HEK293 (cell line): ENCODE measurements around the gene DOCK1.

ENCODE experiments used
- CTCF ChIA-PET: fragments of 350-600 bp; formaldehyde crosslinking; extraction: SDS; loops from one replicate; lab custom pipeline; 2021; ENCODE audit warnings: antibody characterized with exemption; lab: Yijun Ruan, JAX
- POLR2A ChIA-PET: fragments of 300-600 bp; formaldehyde crosslinking; extraction: SDS; loops from one replicate; lab custom pipeline; 2020; ENCODE audit warnings: antibody characterized with exemption, inconsistent platforms; lab: Yijun Ruan, JAX
- H3K27ac ChIP-seq: fragments of 200-500 bp; sonication (Bioruptor generic); 2 replicates; pipeline ENCODE4 v1.5.1; 2014; ENCODE audit warnings: low read depth, low read length, control low read depth, inconsistent platforms; ENCODE audit errors: extremely low read depth
- H3K36me3 ChIP-seq, 2 experiments: fragments of 200-500 bp in 1 of 2; sonication (Bioruptor generic) in 1 of 2; 1 replicate in 1 of 2; 2 replicates in 1 of 2; pipeline ENCODE4 v1.5.1; 2014 to 2017; ENCODE audit warnings: inconsistent platforms in 2 of 2, low read length in 2 of 2; ENCODE audit not compliant: control insufficient read depth in 2 of 2, insufficient read depth in 1 of 2
- H3K4me1 ChIP-seq: fragments of 200-500 bp; sonication (Bioruptor generic); 2 replicates; pipeline ENCODE4 v1.5.1; 2014; ENCODE audit warnings: mild to moderate bottlenecking, low read length, inconsistent platforms; ENCODE audit not compliant: control insufficient read depth, insufficient read depth
- H3K4me3 ChIP-seq: 2 replicates; pipeline ENCODE4 v1.5.1; 2011; ENCODE audit warnings: low read depth, mild to moderate bottlenecking, control low read depth, low read length, moderate library complexity
- H3K9me3 ChIP-seq: fragments of 200-500 bp; sonication (Bioruptor generic); 2 replicates; pipeline ENCODE4 v1.5.1; 2014; ENCODE audit warnings: low read depth, low read length, inconsistent platforms; ENCODE audit not compliant: control insufficient read depth, insufficient read depth
- BCL11A ChIP-seq: fragments of 450-650 bp; formaldehyde crosslinking; IDR thresholded peaks from 2 replicates; pipeline ENCODE4 v1.5.1; 2016; ENCODE audit warnings: low read depth, missing biosample characterization, missing genetic modification characterization
- MEIS1 ChIP-seq: sonication (generic); formaldehyde crosslinking; IDR thresholded peaks from 2 replicates; pipeline ENCODE4 v1.8.1; 2022; ENCODE audit warnings: missing genetic modification reagents, mild to moderate bottlenecking, borderline replicate concordance
- MYNN ChIP-seq: fragments of 450-650 bp; formaldehyde crosslinking; IDR thresholded peaks from 2 replicates; pipeline ENCODE4 v1.5.1; 2016; ENCODE audit warnings: missing biosample characterization, missing genetic modification characterization, borderline replicate concordance
- SP3 ChIP-seq: fragments of 450-650 bp; formaldehyde crosslinking; IDR thresholded peaks from 2 replicates; pipeline ENCODE4 v1.5.1; 2016; ENCODE audit warnings: missing biosample characterization, missing genetic modification characterization
- ZBTB20 ChIP-seq: fragments of 450-650 bp; formaldehyde crosslinking; IDR thresholded peaks from 2 replicates; pipeline ENCODE4 v1.5.1; 2016; ENCODE audit warnings: missing biosample characterization, missing genetic modification characterization
- ZBTB48 ChIP-seq: fragments of 450-650 bp; formaldehyde crosslinking; IDR thresholded peaks from 2 replicates; pipeline ENCODE4 v1.5.1; 2016; ENCODE audit warnings: missing biosample characterization, missing genetic modification characterization
- ZNF157 ChIP-seq: fragments of 450-650 bp; formaldehyde crosslinking; IDR thresholded peaks from 2 replicates; pipeline ENCODE4 v1.5.1; 2016; ENCODE audit warnings: missing biosample characterization, missing genetic modification characterization
- ZNF184 ChIP-seq: fragments of 450-650 bp; IDR thresholded peaks from 2 replicates; pipeline ENCODE4 v1.5.1; 2018; ENCODE audit warnings: missing biosample characterization, mild to moderate bottlenecking, missing genetic modification characterization
- ZNF350 ChIP-seq: fragments of 450-650 bp; formaldehyde crosslinking; IDR thresholded peaks from 2 replicates; pipeline ENCODE4 v1.5.0; 2017; ENCODE audit warnings: missing biosample characterization, mild to moderate bottlenecking, missing genetic modification characterization
- ZNF610 ChIP-seq: fragments of 450-650 bp; formaldehyde crosslinking; IDR thresholded peaks from 2 replicates; pipeline ENCODE4 v1.5.1; 2016; ENCODE audit warnings: missing biosample characterization, missing genetic modification characterization, borderline replicate concordance
- ZNF843 ChIP-seq: fragments of 450-650 bp; formaldehyde crosslinking; IDR thresholded peaks from 2 replicates; pipeline ENCODE4 v1.5.1; 2016; ENCODE audit warnings: missing biosample characterization, missing genetic modification characterization
- TF ChIP-seq, protein P1 (sequence below): fragments of 450-650 bp; formaldehyde crosslinking; IDR thresholded peaks from 2 replicates; pipeline ENCODE4 v1.5.1; 2016; ENCODE audit warnings: missing biosample characterization, missing genetic modification characterization, borderline replicate concordance
- TF ChIP-seq, protein P2 (sequence below): fragments of 450-650 bp; formaldehyde crosslinking; IDR thresholded peaks from 2 replicates; pipeline ENCODE4 v1.5.1; 2016; ENCODE audit warnings: missing biosample characterization, missing genetic modification characterization
- TF ChIP-seq, protein P3 (sequence below): fragments of 450-650 bp; formaldehyde crosslinking; IDR thresholded peaks from 2 replicates; pipeline ENCODE4 v1.5.1; 2016; ENCODE audit warnings: missing biosample characterization, missing genetic modification characterization
- TF ChIP-seq, protein P4 (sequence below): fragments of 450-650 bp; formaldehyde crosslinking; IDR thresholded peaks from 2 replicates; pipeline ENCODE4 v1.5.1; 2016; ENCODE audit warnings: missing biosample characterization, missing genetic modification characterization
- TF ChIP-seq, protein P5 (sequence below): fragments of 450-650 bp; formaldehyde crosslinking; IDR thresholded peaks from 2 replicates; pipeline ENCODE4 v1.5.1; 2016; ENCODE audit warnings: missing biosample characterization, missing genetic modification characterization, borderline replicate concordance

The DOCK1 gene

DNA sequence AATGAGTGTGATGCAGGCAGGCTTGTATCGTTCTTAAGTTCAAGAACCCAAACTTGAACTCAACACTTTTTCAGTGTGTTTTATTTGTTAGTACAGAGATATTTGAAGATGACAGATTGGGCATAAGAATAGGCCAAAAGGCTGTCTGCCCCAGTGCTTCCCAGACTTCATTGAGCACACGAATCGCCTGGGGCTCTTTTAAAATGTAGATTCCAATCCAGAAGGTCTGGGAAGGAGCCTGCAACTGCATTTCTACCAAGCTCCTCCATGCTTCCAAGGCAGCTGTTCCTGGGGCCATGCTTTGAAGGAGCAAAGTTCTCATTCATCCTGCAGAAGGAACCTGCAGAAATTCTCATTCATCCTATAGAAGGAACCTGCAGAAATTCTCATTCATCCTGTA lies 405.7 kb downstream of the DOCK1 start:
- POLR2A ChIA-PET, result no interaction called here
- H3K4me1 ChIP-seq, result peaks cover 3% of the 10 kb centered on the region; the same call in 1 of the 2 replicates
- no peak overlapping the region for H3K27ac ChIP-seq
- CTCF ChIA-PET, result no interaction called here
- H3K9me3 ChIP-seq, result no peaks in the 10 kb centered on the region
- no peaks in the 10 kb centered on the region for H3K36me3 ChIP-seq
- TF ChIP-seq ZNF610, result no peak
- TF ChIP-seq ZNF157, result no peak
- no peak for TF ChIP-seq MEIS1 (CRISPR knock-in tag)
- TF ChIP-seq, protein P1, sequence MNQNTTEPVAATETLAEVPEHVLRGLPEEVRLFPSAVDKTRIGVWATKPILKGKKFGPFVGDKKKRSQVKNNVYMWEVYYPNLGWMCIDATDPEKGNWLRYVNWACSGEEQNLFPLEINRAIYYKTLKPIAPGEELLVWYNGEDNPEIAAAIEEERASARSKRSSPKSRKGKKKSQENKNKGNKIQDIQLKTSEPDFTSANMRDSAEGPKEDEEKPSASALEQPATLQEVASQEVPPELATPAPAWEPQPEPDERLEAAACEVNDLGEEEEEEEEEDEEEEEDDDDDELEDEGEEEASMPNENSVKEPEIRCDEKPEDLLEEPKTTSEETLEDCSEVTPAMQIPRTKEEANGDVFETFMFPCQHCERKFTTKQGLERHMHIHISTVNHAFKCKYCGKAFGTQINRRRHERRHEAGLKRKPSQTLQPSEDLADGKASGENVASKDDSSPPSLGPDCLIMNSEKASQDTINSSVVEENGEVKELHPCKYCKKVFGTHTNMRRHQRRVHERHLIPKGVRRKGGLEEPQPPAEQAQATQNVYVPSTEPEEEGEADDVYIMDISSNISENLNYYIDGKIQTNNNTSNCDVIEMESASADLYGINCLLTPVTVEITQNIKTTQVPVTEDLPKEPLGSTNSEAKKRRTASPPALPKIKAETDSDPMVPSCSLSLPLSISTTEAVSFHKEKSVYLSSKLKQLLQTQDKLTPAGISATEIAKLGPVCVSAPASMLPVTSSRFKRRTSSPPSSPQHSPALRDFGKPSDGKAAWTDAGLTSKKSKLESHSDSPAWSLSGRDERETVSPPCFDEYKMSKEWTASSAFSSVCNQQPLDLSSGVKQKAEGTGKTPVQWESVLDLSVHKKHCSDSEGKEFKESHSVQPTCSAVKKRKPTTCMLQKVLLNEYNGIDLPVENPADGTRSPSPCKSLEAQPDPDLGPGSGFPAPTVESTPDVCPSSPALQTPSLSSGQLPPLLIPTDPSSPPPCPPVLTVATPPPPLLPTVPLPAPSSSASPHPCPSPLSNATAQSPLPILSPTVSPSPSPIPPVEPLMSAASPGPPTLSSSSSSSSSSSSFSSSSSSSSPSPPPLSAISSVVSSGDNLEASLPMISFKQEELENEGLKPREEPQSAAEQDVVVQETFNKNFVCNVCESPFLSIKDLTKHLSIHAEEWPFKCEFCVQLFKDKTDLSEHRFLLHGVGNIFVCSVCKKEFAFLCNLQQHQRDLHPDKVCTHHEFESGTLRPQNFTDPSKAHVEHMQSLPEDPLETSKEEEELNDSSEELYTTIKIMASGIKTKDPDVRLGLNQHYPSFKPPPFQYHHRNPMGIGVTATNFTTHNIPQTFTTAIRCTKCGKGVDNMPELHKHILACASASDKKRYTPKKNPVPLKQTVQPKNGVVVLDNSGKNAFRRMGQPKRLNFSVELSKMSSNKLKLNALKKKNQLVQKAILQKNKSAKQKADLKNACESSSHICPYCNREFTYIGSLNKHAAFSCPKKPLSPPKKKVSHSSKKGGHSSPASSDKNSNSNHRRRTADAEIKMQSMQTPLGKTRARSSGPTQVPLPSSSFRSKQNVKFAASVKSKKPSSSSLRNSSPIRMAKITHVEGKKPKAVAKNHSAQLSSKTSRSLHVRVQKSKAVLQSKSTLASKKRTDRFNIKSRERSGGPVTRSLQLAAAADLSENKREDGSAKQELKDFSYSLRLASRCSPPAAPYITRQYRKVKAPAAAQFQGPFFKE (tag by site-specific recombination), result no peak
- TF ChIP-seq ZNF843 (tag by site-specific recombination), result no peak
- TF ChIP-seq, protein P2, sequence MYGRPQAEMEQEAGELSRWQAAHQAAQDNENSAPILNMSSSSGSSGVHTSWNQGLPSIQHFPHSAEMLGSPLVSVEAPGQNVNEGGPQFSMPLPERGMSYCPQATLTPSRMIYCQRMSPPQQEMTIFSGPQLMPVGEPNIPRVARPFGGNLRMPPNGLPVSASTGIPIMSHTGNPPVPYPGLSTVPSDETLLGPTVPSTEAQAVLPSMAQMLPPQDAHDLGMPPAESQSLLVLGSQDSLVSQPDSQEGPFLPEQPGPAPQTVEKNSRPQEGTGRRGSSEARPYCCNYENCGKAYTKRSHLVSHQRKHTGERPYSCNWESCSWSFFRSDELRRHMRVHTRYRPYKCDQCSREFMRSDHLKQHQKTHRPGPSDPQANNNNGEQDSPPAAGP, result no peak
- no peak for TF ChIP-seq BCL11A
- no peak for TF ChIP-seq ZNF184 (tag by site-specific recombination)
- TF ChIP-seq, protein P3, sequence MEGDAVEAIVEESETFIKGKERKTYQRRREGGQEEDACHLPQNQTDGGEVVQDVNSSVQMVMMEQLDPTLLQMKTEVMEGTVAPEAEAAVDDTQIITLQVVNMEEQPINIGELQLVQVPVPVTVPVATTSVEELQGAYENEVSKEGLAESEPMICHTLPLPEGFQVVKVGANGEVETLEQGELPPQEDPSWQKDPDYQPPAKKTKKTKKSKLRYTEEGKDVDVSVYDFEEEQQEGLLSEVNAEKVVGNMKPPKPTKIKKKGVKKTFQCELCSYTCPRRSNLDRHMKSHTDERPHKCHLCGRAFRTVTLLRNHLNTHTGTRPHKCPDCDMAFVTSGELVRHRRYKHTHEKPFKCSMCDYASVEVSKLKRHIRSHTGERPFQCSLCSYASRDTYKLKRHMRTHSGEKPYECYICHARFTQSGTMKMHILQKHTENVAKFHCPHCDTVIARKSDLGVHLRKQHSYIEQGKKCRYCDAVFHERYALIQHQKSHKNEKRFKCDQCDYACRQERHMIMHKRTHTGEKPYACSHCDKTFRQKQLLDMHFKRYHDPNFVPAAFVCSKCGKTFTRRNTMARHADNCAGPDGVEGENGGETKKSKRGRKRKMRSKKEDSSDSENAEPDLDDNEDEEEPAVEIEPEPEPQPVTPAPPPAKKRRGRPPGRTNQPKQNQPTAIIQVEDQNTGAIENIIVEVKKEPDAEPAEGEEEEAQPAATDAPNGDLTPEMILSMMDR, result no peak
- no peak for TF ChIP-seq SP3 (tag by site-specific recombination)
- TF ChIP-seq, protein P4, sequence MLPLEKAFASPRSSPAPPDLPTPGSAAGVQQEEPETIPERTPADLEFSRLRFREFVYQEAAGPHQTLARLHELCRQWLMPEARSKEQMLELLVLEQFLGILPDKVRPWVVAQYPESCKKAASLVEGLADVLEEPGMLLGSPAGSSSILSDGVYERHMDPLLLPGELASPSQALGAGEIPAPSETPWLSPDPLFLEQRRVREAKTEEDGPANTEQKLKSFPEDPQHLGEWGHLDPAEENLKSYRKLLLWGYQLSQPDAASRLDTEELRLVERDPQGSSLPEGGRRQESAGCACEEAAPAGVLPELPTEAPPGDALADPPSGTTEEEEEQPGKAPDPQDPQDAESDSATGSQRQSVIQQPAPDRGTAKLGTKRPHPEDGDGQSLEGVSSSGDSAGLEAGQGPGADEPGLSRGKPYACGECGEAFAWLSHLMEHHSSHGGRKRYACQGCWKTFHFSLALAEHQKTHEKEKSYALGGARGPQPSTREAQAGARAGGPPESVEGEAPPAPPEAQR (tag by site-specific recombination), result no peak
- TF ChIP-seq, protein P5, sequence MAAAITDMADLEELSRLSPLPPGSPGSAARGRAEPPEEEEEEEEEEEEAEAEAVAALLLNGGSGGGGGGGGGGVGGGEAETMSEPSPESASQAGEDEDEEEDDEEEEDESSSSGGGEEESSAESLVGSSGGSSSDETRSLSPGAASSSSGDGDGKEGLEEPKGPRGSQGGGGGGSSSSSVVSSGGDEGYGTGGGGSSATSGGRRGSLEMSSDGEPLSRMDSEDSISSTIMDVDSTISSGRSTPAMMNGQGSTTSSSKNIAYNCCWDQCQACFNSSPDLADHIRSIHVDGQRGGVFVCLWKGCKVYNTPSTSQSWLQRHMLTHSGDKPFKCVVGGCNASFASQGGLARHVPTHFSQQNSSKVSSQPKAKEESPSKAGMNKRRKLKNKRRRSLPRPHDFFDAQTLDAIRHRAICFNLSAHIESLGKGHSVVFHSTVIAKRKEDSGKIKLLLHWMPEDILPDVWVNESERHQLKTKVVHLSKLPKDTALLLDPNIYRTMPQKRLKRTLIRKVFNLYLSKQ (tag by site-specific recombination), result no peak
- TF ChIP-seq ZNF350, result no peak
- TF ChIP-seq MYNN (tag by site-specific recombination), result no peak
- no peak for TF ChIP-seq ZBTB48
- no peak for TF ChIP-seq ZBTB20 (tag by site-specific recombination)
- no peak overlapping the region for H3K4me3 ChIP-seq
